GM12878 (cell line): Measurements from ENCODE around the gene KCNA4. TPM values are rescaled to one million over a fixed set of nuclear protein-coding genes. Genes with fewer than 3 reads are reported as not detected.

Experiments
- ATAC-seq: fragments of 200-7000 bp; cut with Tn5 transposase; 3 replicates; pipeline ENCODE4 v1.9.1; 2020; ENCODE audit warnings: mild to moderate bottlenecking, moderate library complexity
- BruUV-seq: library from RNA; stranded (reverse); fragments of 400-500 nt; replicated peaks from 2 replicates; lab custom pipeline; 2021; lab: Mats Ljungman, UMichigan
- CTCF ChIA-PET: fragments of 300-600 bp; sonication (Branson Sonifier 250); formaldehyde crosslinking; extraction: SDS; loops from one replicate; lab custom pipeline; 2021; ENCODE audit warnings: inconsistent platforms; lab: Yijun Ruan, JAX
- POLR2A ChIA-PET: fragments of 350-600 bp; formaldehyde crosslinking; extraction: SDS; loops from one replicate; lab custom pipeline; 2021; ENCODE audit warnings: inconsistent platforms; lab: Charles Lee
- RAD21 ChIA-PET: fragments of 300-600 bp; sonication (Branson Sonifier 250); formaldehyde crosslinking; loops from one replicate; lab custom pipeline; 2023; ENCODE audit warnings: antibody characterized with exemption; ENCODE audit not compliant: unreplicated experiment; lab: Charles Lee
- SMC1A ChIA-PET: fragments of 300-600 bp; sonication (Branson Sonifier 250); formaldehyde crosslinking; loops from one replicate; lab custom pipeline; 2023; ENCODE audit not compliant: unreplicated experiment, uncharacterized antibody; lab: Charles Lee
- DNase-seq: peaks from one replicate; pipeline ENCODE4 v3.0.0-alpha.2; 2011; ENCODE audit warnings: low read depth, low spot score
- FAIRE-seq: peaks from 3 replicates; lab custom pipeline; 2011; peaks lifted over from hg19 to GRCh38; lab: Jason Lieb, UNC
- H2AFZ ChIP-seq: 2 replicates; pipeline ENCODE4 v1.6.0; 2011; ENCODE audit warnings: low read depth, low read length, control low read depth; ENCODE audit not compliant: control insufficient read depth
- H3K27ac ChIP-seq: 2 replicates; pipeline ENCODE4 v1.5.1; 2011; ENCODE audit warnings: control low read depth; ENCODE audit not compliant: control insufficient read depth, insufficient read depth
- H3K27me3 ChIP-seq, 2 experiments: replicated peaks in 1 of 2; 2 replicates each; pipeline versions ENCODE4 v1.6.0 to v1.6.1; 2011; ENCODE audit warnings: low read length in 1 of 2; ENCODE audit not compliant: control insufficient read depth in 2 of 2, insufficient read depth in 2 of 2
- H3K36me3 ChIP-seq, 2 experiments: 2 replicates each; pipeline ENCODE4 v1.5.1; 2011; ENCODE audit warnings: low read length in 1 of 2; ENCODE audit not compliant: control insufficient read depth in 2 of 2, insufficient read depth in 2 of 2
- H3K4me1 ChIP-seq: 2 replicates; pipeline ENCODE4 v1.6.1; 2011; ENCODE audit warnings: mild to moderate bottlenecking, low read length, moderate library complexity, mixed read lengths; ENCODE audit not compliant: control insufficient read depth, insufficient read depth
- H3K4me2 ChIP-seq: 2 replicates; pipeline ENCODE4 v1.6.0; 2011; ENCODE audit warnings: control low read depth; ENCODE audit not compliant: control insufficient read depth, insufficient read depth
- H3K4me3 ChIP-seq: fragments of 200-600 bp; sonication (generic); 2 replicates; pipeline ENCODE4 v1.5.1; 2016
- H3K79me2 ChIP-seq: 2 replicates; pipeline ENCODE4 v1.6.0; 2011; ENCODE audit warnings: low read length; ENCODE audit not compliant: control insufficient read depth, insufficient read depth
- H3K9ac ChIP-seq: 2 replicates; pipeline ENCODE4 v1.8.0; 2011; ENCODE audit warnings: low read length, control low read depth, mixed read lengths; ENCODE audit not compliant: control insufficient read depth, insufficient read depth
- H3K9me3 ChIP-seq: replicated peaks from 3 replicates; pipeline ENCODE4 v1.5.1; 2011; ENCODE audit warnings: mild to moderate bottlenecking, low read length; ENCODE audit not compliant: control insufficient read depth, insufficient read depth
- H4K20me1 ChIP-seq: 2 replicates; pipeline ENCODE4 v1.6.0; 2011; ENCODE audit not compliant: control insufficient read depth, insufficient read depth
- BRCA1 ChIP-seq: IDR thresholded peaks from 2 replicates; pipeline ENCODE4 v1.6.1; 2011; ENCODE audit warnings: low read depth, low read length, improper control_type of control experiment
- CEBPZ ChIP-seq: fragments of 150-350 bp; IDR thresholded peaks from 2 replicates; pipeline ENCODE4 v1.6.1; 2016; ENCODE audit warnings: low read depth, low read length
- CHD4 ChIP-seq: fragments of 200-600 bp; sonication (generic); IDR thresholded peaks from 2 replicates; pipeline ENCODE4 v1.6.1; 2016; ENCODE audit warnings: mild to moderate bottlenecking
- E2F8 ChIP-seq: fragments of 450-650 bp; IDR thresholded peaks from 2 replicates; pipeline ENCODE4 v1.6.1; 2018; ENCODE audit warnings: mild to moderate bottlenecking, low read depth, moderate library complexity; ENCODE audit not compliant: partially characterized antibody
- GATAD2B ChIP-seq: fragments of 450-650 bp; conservative IDR thresholded peaks from 2 replicates; pipeline ENCODE4 v1.6.1; 2017; ENCODE audit warnings: low read depth, mild to moderate bottlenecking, moderate library complexity
- KLF5 ChIP-seq: fragments of 450-650 bp; IDR thresholded peaks from 2 replicates; pipeline ENCODE4 v1.6.1; 2014; ENCODE audit warnings: mild to moderate bottlenecking; ENCODE audit not compliant: partially characterized antibody
- PML ChIP-seq: IDR thresholded peaks from 2 replicates; pipeline ENCODE4 v1.6.1; 2012; ENCODE audit warnings: low read length, inconsistent platforms
- SIX5 ChIP-seq: IDR thresholded peaks from 2 replicates; pipeline ENCODE4 v1.6.1; 2011; ENCODE audit warnings: mild to moderate bottlenecking, low read depth, low read length, moderate library complexity; ENCODE audit not compliant: severe bottlenecking
- STAT1 ChIP-seq: fragments of 450-650 bp; conservative IDR thresholded peaks from 2 replicates; pipeline ENCODE4 v1.6.1; 2014; ENCODE audit warnings: antibody characterized with exemption, mild to moderate bottlenecking
- ZNF24 ChIP-seq: fragments of 450-650 bp; IDR thresholded peaks from 2 replicates; pipeline ENCODE4 v1.6.1; 2017; ENCODE audit warnings: antibody characterized with exemption, mild to moderate bottlenecking
- WGBS: methylation state at CpG from one replicate; pipeline ENCODE4 v1.1.6; 2016; ENCODE audit warnings: low lambda C conversion rate; ENCODE audit not compliant: insufficient replicate concordance, insufficient coverage; ENCODE audit errors: missing lambda C conversion rate; 5-methylcytosine and 5-hydroxymethylcytosine counted together
- in situ Hi-C: fragments of 300-500 bp; cut with MboI; formaldehyde crosslinking; loops from 9 replicates; pipeline ENCODE4 v1.14.3; 2018; ENCODE audit warnings: mixed read lengths
- intact Hi-C: fragments of 100-400 bp; cut with micrococcal nuclease; formaldehyde crosslinking; loops from one replicate; pipeline ENCODE4 v1.14.2; 2022; ENCODE audit not compliant: unreplicated experiment
- polyA plus RNA-seq, 11 experiments: library from polyadenylated mRNA; depleted of rRNA in 4 of 11; unstranded in 6 of 11; stranded (reverse) in 5 of 11; fragments of >200 nt; fragmentation: Nextera tagmentation in 4 of 11; fragmentation: Illumina TruSeq in 1 of 11; extraction: Ambion mirVana in 4 of 11; extraction: Trizol in 1 of 11; gene quantifications; 1 replicate in 1 of 11; 2 replicates in 10 of 11; pipeline versions ENCODE4 v1.2.1 to v1.2.3, GENCODE V29; 2011 to 2016; ENCODE audit warnings: inconsistent platforms in 2 of 11, missing spikeins in 2 of 11, low read depth in 1 of 11
- total RNA-seq, 4 experiments: library from RNA; depleted of rRNA in 3 of 4; stranded (reverse); fragments of >200 nt in 3 of 4; fragmentation: Illumina TruSeq in 1 of 4; extraction: Trizol in 1 of 4; gene quantifications; 2 replicates each; pipeline versions ENCODE4 v1.2.1 to v1.2.3, GENCODE V29; 2013 to 2021

KCNA4 gene
- total and polyA plus RNA-seq, 10 of the 15 experiments (the other 5 are each of a cell fraction or from before 2014, with no cell fraction given) = not detected

GRCh38 chr11:30049214-30049613 is 32.4 kb upstream of the KCNA4 start:
- BruUV-seq = no TSS peak
- Histone ChIP-seq H3K79me2 (no peaks in the 10 kb centered on the region), H3K9ac (no peak overlapping the region), H3K4me1 (no peaks in the 10 kb centered on the region), H3K27me3 (no peaks in the 10 kb centered on the region), H3K9me3 (no peaks in the 10 kb centered on the region), H3K36me3 (no peaks in the 10 kb centered on the region), H3K27ac (no peak overlapping the region), H2AFZ (no peak overlapping the region), H3K4me2 (no peak overlapping the region), H3K4me3 (no peak overlapping the region), H4K20me1 (no peaks in the 10 kb centered on the region)
- 0% methylated on average over 2 of the region's 2 CpGs for WGBS
- in situ Hi-C loops = no loop called here
- no peak for TF ChIP-seq GATAD2B
- no peak for TF ChIP-seq E2F8
- TF ChIP-seq CEBPZ = no peak
- TF ChIP-seq KLF5 = no peak
- no peak for TF ChIP-seq STAT1
- TF ChIP-seq BRCA1 = no peak
- TF ChIP-seq ZNF24 = no peak
- no peak for TF ChIP-seq CHD4
- TF ChIP-seq PML = no peak
- TF ChIP-seq SIX5 = no peak
- DNase-seq (no peak), ATAC-seq (no peak), FAIRE-seq (no peak)
- ChIA-PET SMC1A (interaction anchor here (1.1 kb wide), 1 partner anchor 79 kb away, joined by 3 read pairs; no protein-coding TSS in a partner anchor), POLR2A (no interaction called here), RAD21 (no interaction called here), CTCF (no interaction called here)
- intact Hi-C loops = no loop called here
